NCI-H128 (cell line): ENCODE data around the gene BBS7.

ENCODE experiments used
- DNase-seq: peaks from one replicate; lab custom pipeline; 2025; ENCODE audit not compliant: unreplicated experiment; lab: John Stamatoyannopoulos, UW

BBS7 gene

GRCh38 chr4:121794505-121795188, 75.6 kb downstream of the BBS7 start:
- DNase-seq = no peak

GRCh38 chr4:121792966-121793365, 77.3 kb downstream of the BBS7 start:
- no peak for DNase-seq

- DNase-seq = no peak
These were observed 78.8 kb downstream of the BBS7 start for GRCh38 chr4:121791481-121791880.

GRCh38 chr4:121790976-121791375, 79.3 kb downstream of the BBS7 start:
- DNase-seq = no peak

- DNase-seq = no peak
These were observed 80.1 kb downstream of the BBS7 start for GRCh38 chr4:121789960-121790829.

GRCh38 chr4:121789455-121789854, 80.8 kb downstream of the BBS7 start:
- DNase-seq = no peak

GRCh38 chr4:121788896-121789295, 81.4 kb downstream of the BBS7 start:
- DNase-seq = no peak

GRCh38 chr4:121786221-121786620, 84.1 kb downstream of the BBS7 start:
- no peak for DNase-seq

- no peak for DNase-seq
These were observed 84.8 kb downstream of the BBS7 start for GRCh38 chr4:121785479-121785878.

- DNase-seq = no peak
These were observed 85.3 kb downstream of the BBS7 start for GRCh38 chr4:121784975-121785374.

- no peak for DNase-seq
These were observed 85.9 kb downstream of the BBS7 start for GRCh38 chr4:121784401-121784800.

- DNase-seq = no peak
These were observed 87.1 kb downstream of the BBS7 start for GRCh38 chr4:121783210-121783609.

GRCh38 chr4:121778991-121779628, 91.2 kb downstream of the BBS7 start:
- DNase-seq = no peak

GRCh38 chr4:121777625-121778024, 92.6 kb downstream of the BBS7 start:
- DNase-seq = no peak

- no peak for DNase-seq
These were observed 93.5 kb downstream of the BBS7 start for GRCh38 chr4:121776610-121777401.
